ENCODE measurements around the gene RNF157. TPM values are rescaled to one million over a fixed set of nuclear protein-coding genes. Genes with fewer than 3 reads are reported as not detected.
A peak's percentile ranks its signal among the peaks of the same experiment; 100 is the strongest.

The RNF157 gene
- total RNA-seq, 1 experiment from 2014 or later, result 29.3 TPM

DNA sequence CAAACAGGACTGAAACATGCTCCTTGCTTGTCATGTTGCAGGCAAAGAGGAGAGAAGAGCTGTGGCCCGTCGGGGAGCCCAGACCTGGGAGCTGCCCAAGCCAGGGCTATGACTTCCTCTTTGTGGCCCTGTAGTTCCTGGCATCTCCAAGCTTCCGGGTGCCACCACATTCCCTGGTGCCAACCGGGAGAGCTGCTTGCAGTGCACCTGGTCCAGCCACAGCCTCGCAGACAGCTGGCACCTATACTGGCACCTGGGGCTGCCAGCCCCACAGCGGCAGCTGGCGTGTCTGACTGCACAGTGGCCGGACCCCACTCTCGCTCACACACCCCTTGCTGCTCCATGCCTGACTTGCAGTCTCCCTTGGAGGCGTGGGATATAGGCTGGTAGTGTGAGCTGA is 62.2 kb downstream of the RNF157 start:
- H3K9me3 Mint-ChIP-seq (ENCODE audit: unreplicated experiment), result no peaks in the 10 kb centered on the region
- Histone ChIP-seq H3K4me3 (ENCODE audit: low read depth, low read length) (no peak overlapping the region), H3K27me3 (replicated peaks; ENCODE audit: control insufficient read depth, insufficient read depth, low read length) (no peaks in the 10 kb centered on the region), H3K36me3 (ENCODE audit: control insufficient read depth, insufficient read depth, low read length) (no peaks in the 10 kb centered on the region; the same call in 1 of the 2 replicates), H3K9me3 (no peaks in the 10 kb centered on the region), H3K4me1 (peaks cover 13% of the 10 kb centered on the region)
- TF ChIP-seq CTCF (IDR thresholded peaks at IDR 0.05; ENCODE audit: insufficient read depth in 1 of 2, low read depth in 1 of 2, low read length in 1 of 2, severe bottlenecking in 1 of 2, unreplicated experiment in 1 of 2), result no peak
- H3K27ac Mint-ChIP-seq (ENCODE audit: unreplicated experiment), result no peak overlapping the region
- ChIA-PET CTCF (interaction anchor here (1.0 kb wide), 1 partner anchor 101 kb away, joined by 3 read pairs; no protein-coding TSS in a partner anchor), POLR2A (no interaction called here)
- H3K27me3 Mint-ChIP-seq (ENCODE audit: insufficient read depth, unreplicated experiment), result no peaks in the 10 kb centered on the region
- no peaks in the 10 kb centered on the region for H3K36me3 Mint-ChIP-seq (ENCODE audit: insufficient read depth, unreplicated experiment)
- H3K4me3 Mint-ChIP-seq (ENCODE audit: unreplicated experiment), result no peak overlapping the region
- no peak for DNase-seq
- H3K4me1 Mint-ChIP-seq (ENCODE audit: low read depth, unreplicated experiment), result no peaks in the 10 kb centered on the region
- no TSS peak for BruUV-seq (replicated peaks)
- intact Hi-C loops (cut with micrococcal nuclease; ENCODE audit: unreplicated experiment), result no loop called here

DNA sequence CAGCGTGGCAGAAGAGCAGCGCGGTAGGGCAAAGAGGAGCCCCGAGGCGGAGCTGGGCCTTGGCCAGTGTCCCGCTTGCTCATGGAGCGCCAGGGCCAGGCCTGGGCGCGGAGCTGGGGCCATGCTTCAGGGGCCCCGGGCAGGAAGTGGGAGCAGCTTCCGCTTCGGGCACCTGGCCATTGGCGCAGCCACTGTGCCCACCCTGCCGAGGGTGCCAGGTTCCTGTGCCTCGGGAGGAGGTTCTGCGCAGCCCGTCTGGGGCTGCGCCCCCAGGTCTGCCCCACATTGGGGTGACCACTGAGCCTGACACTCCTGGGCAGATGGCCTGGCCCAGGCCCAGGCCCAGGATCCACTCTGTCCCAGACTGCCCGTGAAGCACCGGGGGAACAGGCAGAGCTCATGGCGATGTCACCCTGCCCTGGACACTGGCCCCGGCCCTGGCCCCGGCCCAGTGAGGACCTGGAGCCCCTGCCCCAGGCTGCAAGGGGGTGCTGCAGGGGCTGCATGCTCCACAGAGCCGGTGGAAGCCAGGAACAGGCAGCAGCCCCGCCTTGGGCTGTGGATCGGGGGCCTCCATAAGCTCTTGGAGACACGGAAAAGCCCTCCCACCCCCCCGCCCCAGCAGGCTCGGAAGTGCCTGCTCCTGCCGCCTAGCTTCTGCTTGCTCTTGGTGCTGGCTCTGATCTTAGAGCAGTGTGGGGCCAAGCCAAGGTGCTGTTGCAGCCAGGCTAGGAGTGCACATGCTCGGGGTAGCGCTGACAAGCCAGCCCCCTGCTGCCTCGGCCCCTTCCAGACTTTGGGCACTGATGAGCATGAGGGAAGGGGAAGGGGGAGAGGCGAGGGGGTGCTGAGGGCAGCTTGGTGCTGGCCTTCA is 63.4 kb downstream of the RNF157 start:
- TF ChIP-seq CTCF (IDR thresholded peaks at IDR 0.05; ENCODE audit: insufficient read depth in 1 of 2, low read depth in 1 of 2, low read length in 1 of 2, severe bottlenecking in 1 of 2, unreplicated experiment in 1 of 2), result no peak
- Mint-ChIP-seq H3K36me3 (ENCODE audit: insufficient read depth, unreplicated experiment) (no peaks in the 10 kb centered on the region), H3K4me3 (ENCODE audit: unreplicated experiment) (no peak overlapping the region), H3K27me3 (ENCODE audit: insufficient read depth, unreplicated experiment) (no peaks in the 10 kb centered on the region), H3K4me1 (ENCODE audit: low read depth, unreplicated experiment) (no peaks in the 10 kb centered on the region), H3K27ac (ENCODE audit: unreplicated experiment) (no peak overlapping the region), H3K9me3 (ENCODE audit: unreplicated experiment) (no peaks in the 10 kb centered on the region)
- Histone ChIP-seq H3K36me3 (ENCODE audit: control insufficient read depth, insufficient read depth, low read length) (no peaks in the 10 kb centered on the region; the same call in 1 of the 2 replicates), H3K4me1 (peaks cover 13% of the 10 kb centered on the region), H3K4me3 (ENCODE audit: low read depth, low read length) (no peak overlapping the region), H3K9me3 (no peaks in the 10 kb centered on the region), H3K27me3 (replicated peaks; ENCODE audit: control insufficient read depth, insufficient read depth, low read length) (no peaks in the 10 kb centered on the region)
- intact Hi-C loops (cut with micrococcal nuclease; ENCODE audit: unreplicated experiment), result no loop called here
- BruUV-seq (replicated peaks), result no TSS peak
- POLR2A ChIA-PET, result no interaction called here
- CTCF ChIA-PET, result interaction anchor here (1.6 kb wide), 1 partner anchor 103 kb away, joined by 3 read pairs; no protein-coding TSS in a partner anchor
- DNase-seq, result no peak

DNA sequence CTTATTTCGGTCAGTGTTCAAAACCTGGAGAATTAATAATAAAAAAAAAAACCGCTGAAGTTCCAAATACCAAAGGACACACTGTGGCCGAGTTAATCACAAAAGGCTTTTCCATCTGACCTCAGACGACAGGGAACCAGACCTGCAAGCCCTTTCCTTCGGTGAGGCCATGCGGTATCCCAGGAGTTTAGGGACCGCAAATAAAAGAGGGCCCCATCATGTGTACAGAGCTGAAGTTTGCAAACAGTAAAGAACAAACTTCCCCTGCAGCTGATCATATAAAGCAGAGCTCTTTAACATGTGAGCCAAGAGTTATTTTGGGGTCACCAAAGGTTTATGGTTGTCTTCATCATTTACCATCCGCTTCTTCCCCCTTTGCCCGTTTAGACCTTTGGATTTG is 66.3 kb downstream of the RNF157 start:
- Mint-ChIP-seq H3K27ac (ENCODE audit: unreplicated experiment) (no peak overlapping the region), H3K4me1 (ENCODE audit: low read depth, unreplicated experiment) (no peaks in the 10 kb centered on the region), H3K27me3 (ENCODE audit: insufficient read depth, unreplicated experiment) (no peaks in the 10 kb centered on the region), H3K9me3 (ENCODE audit: unreplicated experiment) (no peaks in the 10 kb centered on the region), H3K36me3 (ENCODE audit: insufficient read depth, unreplicated experiment) (no peaks in the 10 kb centered on the region), H3K4me3 (ENCODE audit: unreplicated experiment) (no peak overlapping the region)
- peak; percentile 73 to 80 for DNase-seq
- ChIA-PET CTCF (interaction anchor here (0.5 to 1.8 kb wide), 11 partner anchors 8 to 265 kb away, joined by 3 to 10 read pairs (median 3); no protein-coding TSS in a partner anchor), POLR2A (interaction anchor here (0.5 to 0.7 kb wide), 5 partner anchors 8 to 389 kb away, joined by 3 to 7 read pairs (median 3); no protein-coding TSS in a partner anchor)
- H3K9me3 ChIP-seq, result no peaks in the 10 kb centered on the region
- BruUV-seq (replicated peaks), result no TSS peak
- peaks cover 13% of the 10 kb centered on the region for H3K4me1 ChIP-seq
- intact Hi-C loops (cut with micrococcal nuclease; ENCODE audit: unreplicated experiment), result no loop called here
- no peaks in the 10 kb centered on the region for H3K27me3 ChIP-seq (replicated peaks; ENCODE audit: control insufficient read depth, insufficient read depth, low read length)
- no peak for TF ChIP-seq CTCF (IDR thresholded peaks at IDR 0.05; ENCODE audit: insufficient read depth in 1 of 2, low read depth in 1 of 2, low read length in 1 of 2, severe bottlenecking in 1 of 2, unreplicated experiment in 1 of 2)
- H3K4me3 ChIP-seq (ENCODE audit: low read depth, low read length), result no peak overlapping the region
- no peaks in the 10 kb centered on the region; the same call in 1 of the 2 replicates for H3K36me3 ChIP-seq (ENCODE audit: control insufficient read depth, insufficient read depth, low read length)

Data from Caco-2 (cell line).